ENCODE data around the gene NRBF2.
"Not testable (repeated sequence)": the region's sequence is repeated elsewhere in the genome, so short reads cannot be mapped to it uniquely, and the experiment has no call there.

NRBF2 gene

DNA sequence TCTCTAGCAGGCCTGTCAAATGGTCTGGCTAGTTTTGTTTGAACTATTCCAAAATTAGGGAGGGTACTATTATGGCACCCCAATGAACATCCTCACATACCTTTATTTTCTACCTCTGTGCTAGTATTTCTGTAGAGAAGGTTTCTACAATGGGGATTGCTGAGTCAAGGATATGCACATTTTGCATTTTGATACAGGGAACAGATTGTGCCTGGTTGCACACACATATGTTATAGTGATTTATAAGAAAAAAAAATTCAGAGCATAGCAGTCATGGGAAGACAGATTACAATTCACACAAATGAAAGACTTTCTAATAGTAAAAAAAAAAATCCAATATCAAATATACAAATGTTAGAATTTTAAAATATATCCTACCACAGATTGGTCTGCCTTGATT, 14.1 kb upstream of the NRBF2 start:
- no peak for DNase-seq (ENCODE audit: low read depth)

DNA sequence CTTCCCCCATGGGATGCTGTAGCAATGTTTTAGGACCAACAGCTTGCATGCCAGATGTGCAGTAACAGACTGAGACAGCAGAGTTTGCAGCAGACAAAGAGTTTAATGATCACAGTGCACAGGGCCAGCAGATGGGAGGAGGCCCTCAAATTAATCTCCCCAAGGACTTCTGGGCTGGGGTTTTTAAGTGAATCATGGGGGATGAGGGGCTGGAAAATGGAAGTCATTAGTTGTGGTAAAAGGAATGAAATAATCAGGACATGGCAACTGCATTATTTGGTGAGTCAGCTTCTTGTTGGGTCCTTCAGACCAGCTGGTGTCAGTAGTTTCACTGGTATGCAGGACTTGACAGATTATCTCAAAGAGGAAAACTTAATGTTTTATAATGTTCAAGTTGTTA, 12.6 kb upstream of the NRBF2 start:
- DNase-seq (ENCODE audit: low read depth) = no peak

DNA sequence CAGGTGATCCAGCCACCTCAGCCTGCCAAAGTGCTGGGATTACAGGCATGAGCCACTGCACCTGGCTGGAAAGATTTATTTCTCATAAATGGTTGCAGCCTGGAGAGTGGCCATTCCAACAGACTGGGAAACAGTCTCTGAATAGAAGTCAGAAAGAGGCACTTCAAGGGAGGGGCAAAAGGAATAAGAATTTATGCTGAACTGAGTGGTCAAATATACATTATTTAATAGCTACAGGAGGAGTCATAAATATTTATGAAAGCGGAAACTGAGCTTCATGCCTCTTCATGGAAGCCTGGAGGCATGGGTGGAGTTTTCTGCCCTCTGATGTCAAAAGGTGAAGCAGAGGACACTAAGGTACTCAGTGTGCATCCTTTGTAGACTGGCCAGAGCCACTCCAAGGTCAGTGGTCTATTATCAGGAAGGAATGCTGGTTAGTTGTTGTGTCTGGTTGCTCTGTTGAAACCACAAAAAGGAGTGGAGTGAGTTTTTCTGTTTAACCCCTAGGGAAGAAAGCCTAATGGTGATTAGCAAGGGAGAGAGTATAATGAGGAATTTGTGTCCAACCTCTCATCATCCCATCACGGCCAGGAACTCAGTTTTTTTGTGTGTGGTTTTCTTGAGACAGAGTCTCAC, 9.3 kb upstream of the NRBF2 start:
- no peak for DNase-seq (ENCODE audit: low read depth)

DNA sequence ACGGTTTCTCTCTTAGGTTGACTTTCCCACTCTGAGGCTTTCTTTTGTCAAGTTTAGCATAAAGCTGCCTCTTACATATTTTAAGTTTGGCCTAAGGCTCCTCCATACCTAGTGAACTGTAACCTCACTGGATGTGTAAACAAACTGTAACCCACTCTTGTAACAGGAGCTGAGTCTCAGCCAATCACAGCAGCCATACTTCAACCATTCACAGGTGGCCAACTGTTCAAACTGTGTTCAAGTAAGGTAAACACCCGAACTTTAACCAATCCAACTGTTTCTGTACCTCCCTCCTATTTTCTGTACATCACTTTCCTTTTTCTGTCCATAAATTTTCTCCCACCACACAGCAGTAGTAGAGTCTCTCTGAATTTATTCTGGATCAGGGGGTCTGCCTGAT, 7.7 kb upstream of the NRBF2 start:
- DNase-seq (ENCODE audit: low read depth) = no peak

DNA sequence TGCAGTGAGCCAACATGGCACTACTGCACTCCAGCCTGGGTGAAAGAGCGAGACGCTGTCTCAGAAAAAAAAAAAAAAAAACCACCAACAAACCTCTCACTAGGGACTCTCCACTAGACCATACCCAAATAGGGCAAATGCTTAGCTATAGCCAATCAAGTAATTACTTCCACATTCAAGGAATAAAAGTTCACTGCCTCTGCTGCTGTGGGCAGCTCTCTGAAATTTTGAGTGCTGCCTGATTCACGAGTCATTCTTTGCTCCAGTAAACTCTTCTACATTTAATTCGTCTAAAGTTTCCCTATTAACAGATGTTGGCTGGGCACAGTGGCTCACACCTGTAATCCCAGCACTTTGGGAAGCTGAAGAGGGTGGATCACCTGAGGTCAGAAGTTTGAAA, 4.7 kb upstream of the NRBF2 start:
- DNase-seq (ENCODE audit: low read depth) = no peak

DNA sequence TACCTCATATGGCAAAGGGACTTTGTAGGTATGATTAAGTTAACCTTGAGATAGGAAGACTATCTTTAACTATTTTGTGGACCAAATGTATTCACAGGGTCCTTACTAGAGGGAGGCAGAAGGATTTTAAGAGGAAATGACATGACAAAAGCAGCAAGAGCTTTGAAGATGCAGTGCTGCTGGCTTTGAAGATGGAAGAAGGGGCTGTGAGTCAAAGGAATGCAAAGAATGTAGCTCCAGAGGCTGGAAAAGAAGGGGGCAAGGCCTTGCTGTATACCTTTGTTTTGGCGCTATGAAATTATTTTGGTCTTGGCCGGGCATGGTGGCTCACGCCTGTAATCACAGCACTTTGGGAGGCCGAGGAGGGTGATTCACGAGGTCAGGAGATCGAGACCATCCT, 3.2 kb upstream of the NRBF2 start:
- no peak for DNase-seq (ENCODE audit: low read depth)

DNA sequence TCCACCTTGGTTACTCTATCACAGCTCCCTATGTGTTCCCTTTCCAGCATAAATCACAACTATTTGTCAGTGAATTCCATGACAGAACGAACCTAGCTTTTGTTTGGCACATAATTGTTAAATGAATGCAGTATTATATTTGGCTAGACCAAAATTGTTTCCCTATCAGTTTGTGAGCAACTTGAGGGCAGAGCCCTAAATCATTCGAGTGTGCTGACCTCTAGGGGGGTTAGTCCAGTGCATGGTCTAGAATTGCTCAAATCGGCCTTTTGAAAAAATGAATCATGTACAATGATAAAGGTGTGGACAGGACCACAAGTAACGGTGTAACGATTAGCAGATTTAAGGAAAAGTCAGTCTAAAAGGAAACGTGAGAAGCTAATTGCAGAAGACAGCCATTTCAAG, 475 bp upstream of the NRBF2 start:
- DNase-seq (ENCODE audit: low read depth) = no peak

DNA sequence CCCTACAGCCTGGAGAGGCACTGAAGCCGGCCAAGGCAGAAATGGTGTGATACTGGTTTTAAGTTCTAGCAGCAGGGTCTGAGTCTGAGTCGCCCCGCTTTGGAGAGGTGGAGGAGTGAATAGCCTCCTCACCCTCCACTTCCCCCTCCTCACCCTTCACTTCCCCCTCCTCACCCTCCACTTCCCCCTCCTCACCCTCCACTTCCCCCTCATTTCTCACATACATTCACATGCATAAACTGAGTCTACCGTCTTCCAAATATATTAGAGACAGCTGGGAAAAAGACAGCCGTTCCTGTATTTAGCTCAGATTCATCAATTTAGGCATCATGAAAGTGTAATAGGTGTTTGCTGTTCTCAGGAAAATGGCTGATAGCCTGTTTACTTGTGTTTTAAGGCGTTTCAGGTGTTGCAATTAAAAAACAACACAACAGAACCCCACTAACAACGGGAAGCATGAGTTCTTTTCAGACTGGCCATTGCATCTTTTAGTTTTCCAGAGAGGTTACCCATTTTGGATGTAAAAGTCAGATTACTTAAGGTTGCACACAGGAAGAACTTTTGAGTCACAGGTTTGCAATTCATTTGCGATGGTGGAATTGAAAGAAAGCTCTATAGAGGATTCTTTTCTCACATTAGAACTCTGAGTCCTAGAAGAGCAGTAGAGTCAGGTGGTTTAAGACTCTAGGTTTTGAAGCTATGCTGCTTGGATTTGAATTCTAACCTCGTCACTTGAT, 861 bp downstream of the NRBF2 start:
- DNase-seq (ENCODE audit: low read depth) = no peak

DNA sequence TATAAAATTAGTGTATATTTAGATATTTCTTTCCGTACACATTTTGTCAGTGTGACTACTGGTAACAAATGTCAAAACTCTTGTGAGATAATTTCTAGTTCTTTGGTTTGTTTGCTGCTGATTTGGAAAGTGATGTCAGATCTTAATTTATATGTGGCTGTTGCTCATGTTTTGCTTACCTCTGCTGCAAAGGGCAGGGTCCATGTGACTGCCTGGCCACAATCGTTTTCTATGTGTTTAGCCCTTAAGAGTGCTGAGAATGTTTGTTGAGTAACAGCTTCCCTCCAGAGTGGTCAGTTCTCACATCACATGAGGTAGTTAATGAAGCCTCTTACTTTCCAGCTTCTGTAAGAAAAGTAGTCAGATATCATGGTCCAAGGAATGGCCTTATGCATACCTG, 4.2 kb downstream of the NRBF2 start:
- no peak for DNase-seq (ENCODE audit: low read depth)

DNA sequence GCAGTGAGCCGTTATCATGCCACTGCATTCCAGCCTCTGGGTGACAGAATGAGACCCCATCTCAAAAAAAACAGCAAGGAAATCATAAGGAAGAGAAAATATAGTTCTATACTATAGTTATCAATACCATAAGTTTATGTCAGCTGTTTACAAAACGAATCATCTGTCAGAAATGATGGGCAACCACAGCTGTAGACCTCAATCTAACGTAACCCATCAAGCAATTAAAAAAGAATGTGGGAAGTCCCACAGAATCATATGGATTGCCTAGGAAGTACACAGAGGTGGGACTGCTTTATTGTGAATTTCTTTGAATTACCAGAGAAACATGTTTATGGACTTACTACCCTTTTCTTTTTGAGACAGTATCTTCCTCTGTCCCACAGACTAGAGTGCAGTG, 6.9 kb downstream of the NRBF2 start:
- no peak for DNase-seq (ENCODE audit: low read depth)

DNA sequence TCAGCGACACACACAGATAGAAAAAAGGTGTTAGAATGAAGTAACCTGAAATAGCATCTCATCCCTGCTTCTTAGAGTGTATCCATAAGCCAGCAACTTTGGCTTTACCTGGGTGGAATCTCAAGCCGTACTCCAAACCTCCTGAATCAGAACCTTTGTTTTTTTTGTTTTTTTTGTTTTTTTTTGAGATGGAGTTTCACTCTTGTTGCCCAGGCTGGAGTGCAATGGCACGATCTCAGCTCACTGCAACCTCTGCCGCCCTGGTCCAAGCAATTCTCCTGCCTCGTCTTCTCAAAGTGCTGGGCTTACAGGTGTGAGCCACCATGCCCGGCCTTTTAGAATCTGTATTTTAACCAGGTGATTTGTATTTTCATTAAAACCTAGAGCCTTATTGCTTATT, 9.0 kb downstream of the NRBF2 start:
- no peak for DNase-seq (ENCODE audit: low read depth)

DNA sequence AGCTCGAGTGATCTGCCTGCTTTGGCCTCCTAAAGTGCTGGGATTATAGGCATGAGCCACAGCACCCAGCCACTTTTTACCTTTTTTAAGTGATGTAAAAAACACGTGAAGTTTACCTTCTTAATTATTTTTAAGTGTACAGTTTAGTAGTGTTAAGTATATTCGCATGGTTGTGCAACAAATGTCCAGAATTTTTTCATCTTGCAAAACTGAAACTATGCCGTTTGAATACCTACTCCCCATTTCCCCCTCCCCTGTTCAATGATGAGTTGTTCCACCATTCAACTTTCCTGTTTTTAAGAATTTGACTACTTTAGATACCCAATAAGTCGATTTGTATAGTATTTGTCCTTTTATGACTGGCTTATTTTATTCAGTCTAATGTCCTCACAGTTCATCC, 10.9 kb downstream of the NRBF2 start:
- no peak for DNase-seq (ENCODE audit: low read depth)

DNA sequence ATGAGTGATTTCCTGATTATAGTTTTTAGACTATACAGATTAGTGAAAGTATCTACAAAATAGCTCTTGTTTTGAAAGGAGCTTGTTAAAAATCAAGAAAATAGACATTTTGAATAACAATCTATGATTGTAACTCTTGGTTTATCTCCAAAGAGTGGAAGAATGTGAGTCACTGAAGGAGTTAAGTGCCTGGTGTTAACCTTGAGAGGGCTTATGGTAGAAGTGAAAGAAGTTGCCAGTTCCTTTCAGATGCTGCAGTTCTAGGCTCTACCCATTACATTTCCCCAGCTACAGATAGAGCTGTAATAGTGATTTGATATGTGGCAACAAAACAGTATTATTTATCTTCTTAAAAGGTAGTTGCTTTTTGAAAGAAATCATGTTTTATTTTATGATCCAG, 12.7 kb downstream of the NRBF2 start:
- no peak for DNase-seq (ENCODE audit: low read depth)

DNA sequence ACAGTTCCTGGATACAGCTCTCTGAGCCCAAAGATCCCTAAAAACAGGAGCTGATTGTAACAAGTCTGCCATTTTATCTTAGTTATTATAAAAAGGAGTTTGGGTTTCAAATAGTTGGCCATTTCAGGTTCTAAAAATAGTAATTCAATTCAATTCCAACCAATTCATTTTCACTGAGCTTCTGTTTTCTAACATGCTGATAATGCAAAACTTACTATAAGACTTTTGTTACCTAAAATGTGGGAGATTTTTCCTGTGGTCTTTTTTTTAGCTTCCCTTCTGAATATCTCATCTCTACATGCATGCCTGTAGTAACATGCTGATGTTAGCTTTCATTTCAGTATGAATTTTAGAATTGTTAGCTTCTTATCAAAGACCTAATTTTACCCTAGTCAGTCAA, 13.4 kb downstream of the NRBF2 start:
- no peak for DNase-seq (ENCODE audit: low read depth)

DNA sequence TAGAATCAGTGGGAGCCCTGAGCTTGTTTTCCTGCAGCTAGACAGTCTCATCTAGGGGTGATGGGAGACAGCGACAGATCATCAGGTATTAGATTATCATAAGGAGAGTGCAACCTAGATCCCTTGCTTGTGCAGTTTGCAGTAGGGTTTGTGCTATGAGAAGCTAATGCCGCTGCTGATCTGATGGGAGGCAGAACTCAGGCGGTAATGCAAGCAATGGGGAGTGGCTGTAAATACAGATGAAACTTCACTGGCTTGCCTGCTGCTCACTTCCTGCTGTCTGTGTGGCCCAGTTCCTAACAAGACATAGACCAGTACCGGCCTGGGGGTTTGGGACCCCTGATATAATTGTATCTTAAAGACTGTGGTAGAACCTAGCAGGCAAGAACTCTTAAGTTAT, 17.6 kb downstream of the NRBF2 start:
- no peak for DNase-seq (ENCODE audit: low read depth)

DNA sequence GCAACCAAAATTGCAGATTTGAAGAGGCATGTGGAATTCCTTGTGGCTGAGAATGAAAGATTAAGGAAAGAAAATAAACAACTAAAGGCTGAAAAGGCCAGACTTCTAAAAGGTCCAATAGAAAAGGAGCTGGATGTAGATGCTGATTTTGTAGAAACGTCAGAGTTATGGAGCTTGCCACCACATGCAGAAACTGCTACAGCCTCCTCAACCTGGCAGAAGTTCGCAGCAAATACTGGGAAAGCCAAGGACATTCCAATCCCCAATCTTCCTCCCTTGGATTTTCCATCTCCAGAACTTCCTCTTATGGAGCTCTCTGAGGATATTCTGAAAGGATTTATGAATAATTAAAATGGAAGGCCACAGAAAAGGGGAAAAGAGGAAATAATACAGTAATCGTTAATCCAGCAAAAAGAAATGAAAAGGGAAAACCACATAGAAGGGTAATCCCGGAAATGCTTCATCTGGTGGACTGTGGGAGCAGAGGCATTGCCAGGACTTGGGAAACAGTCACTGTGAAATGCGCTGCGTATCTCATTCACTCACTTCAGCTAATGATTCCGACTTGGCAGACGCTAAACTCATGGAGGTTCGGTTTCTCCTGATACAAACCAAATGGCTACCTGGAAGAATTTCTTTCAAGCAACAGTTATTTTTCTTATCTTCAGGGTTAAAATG, 20.9 kb downstream of the NRBF2 start:
- DNase-seq (ENCODE audit: low read depth) = not testable (repeated sequence)

DNA sequence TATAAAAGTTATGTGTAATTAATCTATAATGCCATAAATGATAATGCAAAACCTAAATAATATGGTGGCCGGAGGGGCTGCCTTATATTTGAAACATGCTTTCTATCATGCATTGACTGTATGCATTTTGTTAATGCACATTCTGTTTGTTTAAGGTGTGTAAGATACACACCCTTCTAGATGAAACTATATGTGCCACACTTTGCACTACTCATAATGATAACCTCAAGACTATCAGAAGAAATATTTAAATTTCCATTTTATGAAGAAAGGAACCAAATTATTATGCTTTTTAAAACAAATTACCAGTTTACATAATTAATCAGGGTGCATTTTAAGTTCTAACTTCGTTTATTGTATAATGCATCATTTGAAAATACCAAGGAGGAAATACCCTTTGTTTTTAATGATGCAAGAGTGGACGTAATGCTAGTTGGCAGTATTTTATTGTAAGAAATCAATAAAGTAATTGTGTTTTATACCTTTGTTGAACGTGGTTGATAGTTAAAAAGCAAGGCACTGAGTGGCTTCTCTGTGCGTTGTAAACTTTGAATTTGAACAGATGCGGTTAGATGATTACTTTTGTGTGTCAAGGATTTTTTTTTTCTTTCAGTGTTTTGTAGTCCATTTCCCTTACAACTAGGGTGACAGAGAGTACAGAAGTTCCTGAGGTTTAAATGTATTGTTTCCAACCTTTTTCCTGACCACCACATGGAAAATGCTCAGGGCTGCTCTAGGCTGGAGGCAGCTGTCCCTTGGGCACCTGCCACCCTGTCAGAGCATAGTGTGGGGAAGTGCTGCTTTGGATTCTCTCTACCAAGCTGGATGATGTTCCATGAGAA, 21.6 kb downstream of the NRBF2 start:
- DNase-seq (ENCODE audit: low read depth) = no peak

DNA sequence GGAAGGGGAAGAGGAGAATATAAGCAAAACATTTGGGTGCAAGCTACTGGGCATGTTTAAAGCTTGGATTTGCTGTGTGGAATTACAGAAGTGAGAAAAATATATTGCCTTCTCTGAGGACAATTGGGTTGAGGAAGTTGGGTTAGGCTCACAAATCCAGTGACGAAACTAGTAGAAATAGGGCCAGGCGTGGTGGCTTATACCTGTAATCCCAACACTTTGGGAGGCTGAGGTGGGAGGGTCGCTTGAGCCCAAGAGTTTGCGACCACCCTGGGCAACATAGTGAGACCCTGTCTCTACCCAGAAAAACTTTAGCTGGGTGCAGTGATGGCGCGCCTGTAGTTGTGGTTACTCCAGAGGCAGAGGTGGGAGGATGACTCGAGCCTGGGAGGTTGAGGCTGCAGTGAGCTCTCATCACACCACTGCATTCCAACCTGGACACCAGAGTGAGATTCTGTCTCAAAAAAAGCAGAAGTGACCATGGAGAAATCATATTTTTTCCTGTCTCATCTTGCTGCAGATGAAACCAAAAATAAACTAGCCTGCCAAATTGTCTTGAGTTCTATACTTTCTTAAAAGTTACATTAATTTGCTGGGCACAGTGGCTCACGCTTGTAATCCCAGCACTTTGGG, 22.4 kb downstream of the NRBF2 start:
- DNase-seq (ENCODE audit: low read depth) = no peak

DNA sequence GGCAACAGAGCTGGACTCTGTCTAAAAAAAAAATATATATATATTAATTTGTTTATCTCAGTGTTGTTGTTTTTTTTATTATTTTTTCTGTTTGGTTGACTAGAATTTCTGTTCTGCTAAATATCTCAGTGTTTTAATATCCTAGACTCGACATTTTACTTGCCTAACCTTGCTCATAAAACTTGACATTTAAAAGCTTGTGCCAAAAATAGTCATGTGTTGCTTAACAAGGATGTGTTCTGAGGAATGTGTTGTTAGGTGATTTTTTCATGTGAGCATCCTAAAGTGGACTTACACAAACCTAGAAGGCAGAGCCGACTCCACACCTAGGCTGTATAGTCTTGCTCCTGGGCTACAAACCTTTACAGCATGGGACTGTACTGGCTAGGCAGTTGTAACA, 23.1 kb downstream of the NRBF2 start:
- no peak for DNase-seq (ENCODE audit: low read depth)

DNA sequence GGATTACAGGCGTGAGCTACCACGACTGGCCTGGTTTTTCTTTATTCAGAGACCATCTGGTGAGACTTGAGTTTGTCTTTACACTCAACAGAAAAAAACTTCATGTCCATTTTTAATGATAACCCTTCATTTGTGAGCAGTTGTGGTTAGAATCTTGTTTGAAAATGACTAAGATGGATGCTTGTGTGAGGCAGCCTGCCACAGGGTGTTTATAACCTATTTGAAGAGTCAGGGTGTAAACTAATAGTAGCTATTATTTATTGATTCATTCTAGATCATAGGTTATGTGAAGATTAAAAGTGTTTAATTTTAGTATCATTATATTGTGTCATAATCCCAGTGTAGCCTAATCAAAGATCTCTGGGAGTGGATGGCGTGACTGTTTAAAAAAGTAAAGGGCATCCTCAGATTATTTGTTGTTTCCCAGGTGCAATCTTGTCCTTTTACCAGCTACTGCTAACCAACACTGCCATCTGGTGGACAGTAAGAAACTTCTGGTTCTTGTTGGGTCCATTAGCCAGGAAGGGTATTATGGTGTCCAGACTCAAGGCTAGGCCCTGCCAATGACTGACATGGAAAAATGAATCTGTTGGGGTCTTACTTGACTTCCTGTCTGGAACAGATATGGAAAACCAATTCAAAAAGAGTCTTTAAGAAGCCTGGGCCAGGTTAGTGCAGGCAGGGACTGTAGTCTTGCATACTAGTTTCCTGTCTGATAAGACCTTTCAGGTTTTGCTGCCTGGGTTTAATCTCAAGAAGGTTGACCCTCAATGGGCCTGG, 24.9 kb downstream of the NRBF2 start:
- peak; percentile 19 for DNase-seq (ENCODE audit: low read depth)

DNA sequence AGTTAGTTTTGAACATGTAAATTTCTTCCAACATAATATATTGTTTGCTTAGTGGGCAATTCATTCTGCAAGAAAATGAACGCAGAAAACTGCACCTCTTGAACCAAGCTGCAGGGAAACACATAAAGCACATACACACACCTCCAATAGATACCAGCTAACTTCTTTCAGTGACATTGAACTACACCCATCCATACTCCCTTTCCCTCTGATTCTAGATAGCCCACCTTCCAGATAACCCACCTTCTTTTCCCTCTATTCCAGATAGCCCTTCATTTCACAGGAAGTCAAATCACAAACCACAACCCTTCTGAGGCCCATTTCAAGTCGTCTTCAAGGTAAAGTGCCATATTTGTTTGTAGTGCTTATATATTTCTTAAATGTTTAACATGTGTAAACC, 28.5 kb downstream of the NRBF2 start:
- DNase-seq (ENCODE audit: low read depth) = no peak

Data from stimulated activated CD8-positive, alpha-beta memory T cell treated with anti-CD3 and anti-CD28 coated beads, Interleukin-12 subunit alpha, Interleukin-12 subunit beta, amount 100 ng/mL, for 1 hour (primary cell).